GM12878 (cell line): ENCODE measurements around the gene AHCYL2. TPM values are rescaled to one million over a fixed set of nuclear protein-coding genes. Genes with fewer than 3 reads are reported as not detected.

Experiments
- ATAC-seq: fragments of 200-7000 bp; cut with Tn5 transposase; 3 replicates; pipeline ENCODE4 v1.9.1; 2020; ENCODE audit warnings: mild to moderate bottlenecking, moderate library complexity
- BruUV-seq: library from RNA; stranded (reverse); fragments of 400-500 nt; replicated peaks from 2 replicates; lab custom pipeline; 2021; lab: Mats Ljungman, UMichigan
- CTCF ChIA-PET: fragments of 300-600 bp; sonication (Branson Sonifier 250); formaldehyde crosslinking; extraction: SDS; loops from one replicate; lab custom pipeline; 2021; ENCODE audit warnings: inconsistent platforms; lab: Yijun Ruan, JAX
- POLR2A ChIA-PET: fragments of 350-600 bp; formaldehyde crosslinking; extraction: SDS; loops from one replicate; lab custom pipeline; 2021; ENCODE audit warnings: inconsistent platforms; lab: Charles Lee
- RAD21 ChIA-PET: fragments of 300-600 bp; sonication (Branson Sonifier 250); formaldehyde crosslinking; loops from one replicate; lab custom pipeline; 2023; ENCODE audit warnings: antibody characterized with exemption; ENCODE audit not compliant: unreplicated experiment; lab: Charles Lee
- SMC1A ChIA-PET: fragments of 300-600 bp; sonication (Branson Sonifier 250); formaldehyde crosslinking; loops from one replicate; lab custom pipeline; 2023; ENCODE audit not compliant: unreplicated experiment, uncharacterized antibody; lab: Charles Lee
- DNase-seq: peaks from one replicate; pipeline ENCODE4 v3.0.0-alpha.2; 2011; ENCODE audit warnings: low read depth, low spot score
- FAIRE-seq: peaks from 3 replicates; lab custom pipeline; 2011; peaks lifted over from hg19 to GRCh38; lab: Jason Lieb, UNC
- H2AFZ ChIP-seq: 2 replicates; pipeline ENCODE4 v1.6.0; 2011; ENCODE audit warnings: low read depth, low read length, control low read depth; ENCODE audit not compliant: control insufficient read depth
- H3K27ac ChIP-seq: 2 replicates; pipeline ENCODE4 v1.5.1; 2011; ENCODE audit warnings: control low read depth; ENCODE audit not compliant: control insufficient read depth, insufficient read depth
- H3K27me3 ChIP-seq, 2 experiments: replicated peaks in 1 of 2; 2 replicates each; pipeline versions ENCODE4 v1.6.0 to v1.6.1; 2011; ENCODE audit warnings: low read length in 1 of 2; ENCODE audit not compliant: control insufficient read depth in 2 of 2, insufficient read depth in 2 of 2
- H3K36me3 ChIP-seq, 2 experiments: 2 replicates each; pipeline ENCODE4 v1.5.1; 2011; ENCODE audit warnings: low read length in 1 of 2; ENCODE audit not compliant: control insufficient read depth in 2 of 2, insufficient read depth in 2 of 2
- H3K4me1 ChIP-seq: 2 replicates; pipeline ENCODE4 v1.6.1; 2011; ENCODE audit warnings: mild to moderate bottlenecking, low read length, moderate library complexity, mixed read lengths; ENCODE audit not compliant: control insufficient read depth, insufficient read depth
- H3K4me2 ChIP-seq: 2 replicates; pipeline ENCODE4 v1.6.0; 2011; ENCODE audit warnings: control low read depth; ENCODE audit not compliant: control insufficient read depth, insufficient read depth
- H3K4me3 ChIP-seq: fragments of 200-600 bp; sonication (generic); 2 replicates; pipeline ENCODE4 v1.5.1; 2016
- H3K79me2 ChIP-seq: 2 replicates; pipeline ENCODE4 v1.6.0; 2011; ENCODE audit warnings: low read length; ENCODE audit not compliant: control insufficient read depth, insufficient read depth
- H3K9ac ChIP-seq: 2 replicates; pipeline ENCODE4 v1.8.0; 2011; ENCODE audit warnings: low read length, control low read depth, mixed read lengths; ENCODE audit not compliant: control insufficient read depth, insufficient read depth
- H3K9me3 ChIP-seq: replicated peaks from 3 replicates; pipeline ENCODE4 v1.5.1; 2011; ENCODE audit warnings: mild to moderate bottlenecking, low read length; ENCODE audit not compliant: control insufficient read depth, insufficient read depth
- H4K20me1 ChIP-seq: 2 replicates; pipeline ENCODE4 v1.6.0; 2011; ENCODE audit not compliant: control insufficient read depth, insufficient read depth
- CHD2 ChIP-seq: IDR thresholded peaks from 2 replicates; pipeline ENCODE4 v1.6.1; 2011; ENCODE audit warnings: low read depth, low read length, improper control_type of control experiment, borderline replicate concordance
- E2F4 ChIP-seq: IDR thresholded peaks from 2 replicates; pipeline ENCODE4 v1.6.1; 2012; ENCODE audit warnings: low read depth, low read length, improper control_type of control experiment
- EGR1 ChIP-seq, 2 experiments: IDR thresholded peaks; 1 replicate in 1 of 2; 2 replicates in 1 of 2; pipeline ENCODE4 v1.6.1; 2011 to 2012; ENCODE audit warnings: low read depth in 2 of 2, low read length in 2 of 2, borderline replicate concordance in 1 of 2, mild to moderate bottlenecking in 1 of 2, moderate library complexity in 1 of 2
- ETV6 ChIP-seq, 2 experiments: fragments of 450-650 bp in 1 of 2; IDR thresholded peaks in 1 of 2; conservative IDR thresholded peaks in 1 of 2; 2 replicates each; pipeline ENCODE4 v1.6.1; 2014; ENCODE audit warnings: antibody characterized with exemption in 1 of 2, borderline replicate concordance in 1 of 2, low read depth in 1 of 2, mild to moderate bottlenecking in 1 of 2, moderate library complexity in 1 of 2
- FOS ChIP-seq: IDR thresholded peaks from 3 replicates; pipeline ENCODE4 v1.6.1; 2011; ENCODE audit warnings: borderline replicate concordance; ENCODE audit not compliant: insufficient read length; ENCODE audit errors: extremely low read depth
- HDGF ChIP-seq: fragments of 450-650 bp; IDR thresholded peaks from 2 replicates; pipeline ENCODE4 v1.6.1; 2016; ENCODE audit warnings: antibody characterized with exemption
- NR2C1 ChIP-seq: fragments of 450-650 bp; IDR thresholded peaks from 2 replicates; pipeline ENCODE4 v1.6.1; 2017; ENCODE audit warnings: antibody characterized with exemption, mild to moderate bottlenecking, moderate library complexity
- SRF ChIP-seq, 2 experiments: IDR thresholded peaks; 2 replicates each; pipeline ENCODE4 v1.6.1; 2011; ENCODE audit warnings: low read depth in 2 of 2, low read length in 2 of 2, mild to moderate bottlenecking in 1 of 2, moderate library complexity in 1 of 2
- TBL1XR1 ChIP-seq: IDR thresholded peaks from 2 replicates; pipeline ENCODE4 v1.6.1; 2012; ENCODE audit warnings: low read depth, low read length, improper control_type of control experiment
- WGBS: methylation state at CpG from one replicate; pipeline ENCODE4 v1.1.6; 2016; ENCODE audit warnings: low lambda C conversion rate; ENCODE audit not compliant: insufficient replicate concordance, insufficient coverage; ENCODE audit errors: missing lambda C conversion rate; 5-methylcytosine and 5-hydroxymethylcytosine counted together
- in situ Hi-C: fragments of 300-500 bp; cut with MboI; formaldehyde crosslinking; loops from 9 replicates; pipeline ENCODE4 v1.14.3; 2018; ENCODE audit warnings: mixed read lengths
- intact Hi-C: fragments of 100-400 bp; cut with micrococcal nuclease; formaldehyde crosslinking; loops from one replicate; pipeline ENCODE4 v1.14.2; 2022; ENCODE audit not compliant: unreplicated experiment
- polyA plus RNA-seq, 11 experiments: library from polyadenylated mRNA; depleted of rRNA in 4 of 11; unstranded in 6 of 11; stranded (reverse) in 5 of 11; fragments of >200 nt; fragmentation: Nextera tagmentation in 4 of 11; fragmentation: Illumina TruSeq in 1 of 11; extraction: Ambion mirVana in 4 of 11; extraction: Trizol in 1 of 11; gene quantifications; 1 replicate in 1 of 11; 2 replicates in 10 of 11; pipeline versions ENCODE4 v1.2.1 to v1.2.3, GENCODE V29; 2011 to 2016; ENCODE audit warnings: inconsistent platforms in 2 of 11, missing spikeins in 2 of 11, low read depth in 1 of 11
- total RNA-seq, 4 experiments: library from RNA; depleted of rRNA in 3 of 4; stranded (reverse); fragments of >200 nt in 3 of 4; fragmentation: Illumina TruSeq in 1 of 4; extraction: Trizol in 1 of 4; gene quantifications; 2 replicates each; pipeline versions ENCODE4 v1.2.1 to v1.2.3, GENCODE V29; 2013 to 2021
- TF ChIP-seq, protein P1 (sequence below): IDR thresholded peaks from 2 replicates; pipeline ENCODE4 v1.6.1; 2011; ENCODE audit warnings: low read depth, low read length, improper control_type of control experiment, borderline replicate concordance

AHCYL2 gene
- total and polyA plus RNA-seq, 10 of the 15 experiments (the other 5 are each of a cell fraction or from before 2014, with no cell fraction given): 1.7 to 29.1 (median 5.4) TPM

GRCh38 chr7:129193892-129194291, 30.9 kb upstream of the AHCYL2 start:
- TF ChIP-seq CHD2 (no peak), HDGF (no peak), NR2C1 (no peak), ETV6 (conservative IDR thresholded peaks at IDR 0.05 in 1 of 2, IDR thresholded peaks at IDR 0.05 in 1 of 2; ENCODE audit: borderline replicate concordance in 1 of 2, low read depth in 1 of 2) (no peak), EGR1 (IDR thresholded peaks at IDR 0.05; ENCODE audit: borderline replicate concordance in 1 of 2, low read depth in 2 of 2, low read length in 2 of 2) (no peak), TBL1XR1 (no peak), FOS (no peak), E2F4 (no peak), SRF (IDR thresholded peaks at IDR 0.05; ENCODE audit: low read depth in 2 of 2, low read length in 2 of 2) (no peak)
- TF ChIP-seq, protein P1, sequence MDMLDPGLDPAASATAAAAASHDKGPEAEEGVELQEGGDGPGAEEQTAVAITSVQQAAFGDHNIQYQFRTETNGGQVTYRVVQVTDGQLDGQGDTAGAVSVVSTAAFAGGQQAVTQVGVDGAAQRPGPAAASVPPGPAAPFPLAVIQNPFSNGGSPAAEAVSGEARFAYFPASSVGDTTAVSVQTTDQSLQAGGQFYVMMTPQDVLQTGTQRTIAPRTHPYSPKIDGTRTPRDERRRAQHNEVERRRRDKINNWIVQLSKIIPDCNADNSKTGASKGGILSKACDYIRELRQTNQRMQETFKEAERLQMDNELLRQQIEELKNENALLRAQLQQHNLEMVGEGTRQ: no peak
- Histone ChIP-seq H3K9me3 (no peaks in the 10 kb centered on the region; the same call in 2 of the 3 replicates), H4K20me1 (no peaks in the 10 kb centered on the region), H3K27me3 (0 out of 4 replicates have a peak, but pooled peaks cover 0 to 1% of the 10 kb centered on the region in 2 experiments), H3K36me3 (no peaks in the 10 kb centered on the region), H3K4me3 (no peak overlapping the region), H3K4me1 (peaks cover 3% of the 10 kb centered on the region; the same call in 1 of the 2 replicates), H3K79me2 (no peaks in the 10 kb centered on the region; the same call in 1 of the 2 replicates), H3K27ac (no peak overlapping the region), H3K4me2 (no peak overlapping the region), H3K9ac (no peak overlapping the region), H2AFZ (no peak overlapping the region)
- POLR2A ChIA-PET: no interaction called here
- RAD21 ChIA-PET: interaction anchor here (1.5 kb wide), 1 partner anchor 13 kb away, joined by 3 read pairs; no protein-coding TSS in a partner anchor
- BruUV-seq: no TSS peak
- ATAC-seq: no peak
- in situ Hi-C loops: no loop called here
- CTCF ChIA-PET: interaction anchor here (1.2 to 1.3 kb wide), 2 partner anchors 12 to 30 kb away, joined by 3 to 5 read pairs; no protein-coding TSS in a partner anchor
- no peak for FAIRE-seq
- 87% methylated on average over 3 of the region's 3 CpGs for WGBS
- intact Hi-C loops: no loop called here
- DNase-seq: no peak
- SMC1A ChIA-PET: interaction anchor here (0.6 to 1.3 kb wide), 2 partner anchors 30 to 250 kb away, joined by 3 read pairs; no protein-coding TSS in a partner anchor
